Esophagus squamous epithelium (tissue), 5 donors: ENCODE data around the gene TSKU. TPM values are rescaled to one million over a fixed set of nuclear protein-coding genes. Genes with fewer than 3 reads are reported as not detected.

ENCODE experiments used
- DNase-seq: peaks from one replicate; lab custom pipeline; 2025; lab: John Stamatoyannopoulos, UW
- H3K27ac ChIP-seq, 4 donors: fragments of 200-600 bp; sonication (generic); one replicate each; pipeline ENCODE4 v1.5.1; 2016 to 2019; ENCODE audit warnings: mild to moderate bottlenecking in 1 of 4
- H3K27me3 ChIP-seq, 4 donors: fragments of 200-600 bp; sonication (generic); 1 replicate in 3 of 4; 2 replicates in 1 of 4; pipeline versions ENCODE4 v1.5.1 to v1.6.0; 2017 to 2021; ENCODE audit warnings: antibody characterized with exemption in 1 of 4
- H3K36me3 ChIP-seq, 3 donors: fragments of 200-600 bp; sonication (generic); one replicate each; pipeline ENCODE4 v1.5.1; 2016 to 2019
- H3K4me1 ChIP-seq, 3 donors: fragments of 200-600 bp; sonication (generic); one replicate each; pipeline ENCODE4 v1.5.1; 2017 to 2019
- H3K4me3 ChIP-seq, 4 donors: fragments of 200-600 bp; sonication (generic); 1 replicate in 3 of 4; 2 replicates in 1 of 4; pipeline ENCODE4 v1.5.1; 2016 to 2019; ENCODE audit warnings: mild to moderate bottlenecking in 2 of 4, moderate library complexity in 1 of 4
- H3K9me3 ChIP-seq, 3 donors: fragments of 200-600 bp; sonication (generic); one replicate each; pipeline ENCODE4 v1.5.1; 2016 to 2019
- CTCF ChIP-seq, 6 experiments: fragments of 450-650 bp in 4 of 6; fragments of 200-600 bp in 2 of 6; sonication (generic) in 2 of 6; IDR thresholded peaks; one replicate each; pipeline ENCODE4 v1.5.1; 2016 to 2019; ENCODE audit warnings: antibody characterized with exemption in 6 of 6, mild to moderate bottlenecking in 4 of 6, moderate library complexity in 4 of 6
- POLR2A ChIP-seq, 4 donors: fragments of 450-650 bp; IDR thresholded peaks; one replicate each; pipeline ENCODE4 v1.6.1; 2017; ENCODE audit warnings: antibody characterized with exemption in 4 of 4, mild to moderate bottlenecking in 4 of 4, moderate library complexity in 3 of 4
- WGBS, 2 donors: methylation state at CpG; one replicate each; pipeline ENCODE4 v1.1.5; 2018; 5-methylcytosine and 5-hydroxymethylcytosine counted together
- intact Hi-C: fragments of 100-400 bp; cut with DNase I; formaldehyde crosslinking; loops from one replicate; pipeline ENCODE4 v1.15.0; 2022
- total RNA-seq, 4 donors: library from RNA; depleted of rRNA; stranded (reverse); fragments of >200 nt; gene quantifications; one replicate each; pipeline ENCODE4 v1.1.0, GENCODE V29; 2016
- donor health status: DM: yes; HTN: yes; CAD: no.

Gene TSKU
- total RNA-seq, 4 donors from 2014 or later, result 51.4 to 95.9 (median 88.4) TPM

DNA sequence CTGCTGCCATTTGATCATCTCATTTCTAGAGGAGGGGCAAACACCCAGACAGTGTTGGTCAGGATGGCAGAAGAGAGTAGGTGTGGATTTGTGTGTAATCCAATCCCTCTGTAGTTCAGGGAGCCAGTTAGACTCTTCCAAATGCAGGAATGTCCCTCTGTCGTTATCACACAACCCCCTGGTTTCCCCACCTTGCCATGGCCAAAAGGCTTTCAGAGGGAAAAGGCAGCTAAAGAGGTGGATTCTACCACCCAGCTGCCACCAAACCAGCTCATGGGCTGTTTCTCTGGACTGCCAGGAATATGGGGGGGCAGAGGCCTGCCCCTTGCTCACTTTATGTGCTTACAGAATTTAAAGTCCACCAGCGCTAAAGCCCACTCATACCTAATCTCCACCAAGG is 18.1 kb downstream of the TSKU start:
- DNase-seq, result no peak
- peaks cover 38 to 99% (median 42%) of the 10 kb centered on the region in 3 donors for H3K4me1 ChIP-seq
- no peak overlapping the region for H3K4me3 ChIP-seq
- intact Hi-C loops, result no loop called here
- no peaks in the 10 kb centered on the region for H3K27me3 ChIP-seq
- 82 to 100% methylated on average over 1 of the region's 2 CpGs for WGBS, 2 donors
- peaks cover 0 to 26% (median 5%) of the 10 kb centered on the region in 3 donors for H3K36me3 ChIP-seq
- H3K27ac ChIP-seq, result peak overlapping the region in 1 of 4 donors; percentile 21
- no peaks in the 10 kb centered on the region for H3K9me3 ChIP-seq
- TF ChIP-seq CTCF (IDR thresholded peaks at IDR 0.05), result no peak
- TF ChIP-seq POLR2A (IDR thresholded peaks at IDR 0.05), result no peak

DNA sequence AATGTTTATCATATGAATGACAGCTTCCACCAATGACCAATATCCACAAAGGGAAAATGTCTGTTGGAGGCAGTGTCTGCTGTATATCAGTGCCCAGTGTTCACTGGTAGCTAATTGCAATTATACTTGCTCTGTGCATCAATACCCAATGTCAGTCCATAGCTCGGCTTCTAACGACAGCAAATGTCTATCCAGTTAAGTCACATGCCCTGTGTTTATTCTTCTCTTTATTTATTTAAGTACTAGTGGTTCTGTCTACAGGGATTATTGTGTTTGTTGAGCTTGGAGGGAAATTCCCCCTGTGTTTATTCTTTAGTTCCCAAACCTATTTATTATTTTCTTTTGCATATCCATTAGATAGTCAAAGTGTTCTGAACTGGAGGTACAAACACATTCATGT is 18.6 kb downstream of the TSKU start:
- no peak for DNase-seq
- H3K4me3 ChIP-seq, result no peak overlapping the region
- no peak overlapping the region for H3K27ac ChIP-seq
- H3K9me3 ChIP-seq, result no peaks in the 10 kb centered on the region
- WGBS, 2 donors, result 25 to 44% methylated on average over 2 of the region's 2 CpGs
- TF ChIP-seq POLR2A (IDR thresholded peaks at IDR 0.05) (no peak), CTCF (IDR thresholded peaks at IDR 0.05) (no peak)
- peaks cover 34 to 99% (median 42%) of the 10 kb centered on the region in 3 donors for H3K4me1 ChIP-seq
- intact Hi-C loops, result no loop called here
- peaks cover 0 to 21% (median 0%) of the 10 kb centered on the region in 3 donors for H3K36me3 ChIP-seq
- no peaks in the 10 kb centered on the region for H3K27me3 ChIP-seq

- intact Hi-C loops, result no loop called here
- peaks cover 33 to 99% (median 45%) of the 10 kb centered on the region in 3 donors for H3K4me1 ChIP-seq
- no peaks in the 10 kb centered on the region for H3K9me3 ChIP-seq
- peak overlapping the region in 2 of 4 donors; percentile 41 to 65 for H3K27ac ChIP-seq
- peaks cover 0 to 17% (median 0%) of the 10 kb centered on the region in 3 donors for H3K36me3 ChIP-seq
- DNase-seq, result no peak
- no peaks in the 10 kb centered on the region for H3K27me3 ChIP-seq
- WGBS, 2 donors, result 73 to 80% methylated on average over 3 of the region's 3 CpGs
- no peak overlapping the region for H3K4me3 ChIP-seq
- TF ChIP-seq CTCF (IDR thresholded peaks at IDR 0.05) (no peak), POLR2A (IDR thresholded peaks at IDR 0.05) (no peak)
Observed at GRCh38 chr11:76802151-76802550, 19.0 kb downstream of the TSKU start.

DNA sequence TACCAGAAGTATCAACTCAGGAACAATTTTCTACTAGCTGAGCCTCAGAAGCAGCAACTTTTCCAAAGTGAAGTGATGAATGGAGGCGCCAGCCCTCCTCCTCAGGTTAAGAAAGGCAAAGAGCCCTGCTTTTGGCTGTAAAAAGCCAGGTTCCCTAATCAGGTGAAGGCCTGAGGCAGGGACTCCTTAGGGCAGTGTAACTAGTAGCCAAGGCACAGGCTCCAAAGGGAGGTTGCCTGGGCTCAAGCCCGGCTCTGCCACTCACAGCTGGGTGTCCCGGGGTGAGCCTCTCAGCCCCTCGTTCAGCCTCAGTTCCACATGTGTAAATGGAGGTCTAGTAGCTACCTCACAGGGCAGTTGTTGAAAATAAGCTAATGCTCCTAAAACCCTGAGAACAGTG is 19.5 kb downstream of the TSKU start:
- peaks cover 0 to 12% (median 0%) of the 10 kb centered on the region in 3 donors for H3K36me3 ChIP-seq
- H3K4me3 ChIP-seq, result no peak overlapping the region
- no peak for DNase-seq
- TF ChIP-seq POLR2A (IDR thresholded peaks at IDR 0.05) (no peak), CTCF (IDR thresholded peaks at IDR 0.05) (no peak)
- WGBS, 2 donors, result 50 to 63% methylated on average over 4 of the region's 4 CpGs
- peaks cover 33 to 99% (median 50%) of the 10 kb centered on the region in 3 donors for H3K4me1 ChIP-seq
- intact Hi-C loops, result no loop called here
- no peaks in the 10 kb centered on the region for H3K9me3 ChIP-seq
- no peaks in the 10 kb centered on the region for H3K27me3 ChIP-seq
- peak overlapping the region; percentile 41 to 67 (median 56) for H3K27ac ChIP-seq

DNA sequence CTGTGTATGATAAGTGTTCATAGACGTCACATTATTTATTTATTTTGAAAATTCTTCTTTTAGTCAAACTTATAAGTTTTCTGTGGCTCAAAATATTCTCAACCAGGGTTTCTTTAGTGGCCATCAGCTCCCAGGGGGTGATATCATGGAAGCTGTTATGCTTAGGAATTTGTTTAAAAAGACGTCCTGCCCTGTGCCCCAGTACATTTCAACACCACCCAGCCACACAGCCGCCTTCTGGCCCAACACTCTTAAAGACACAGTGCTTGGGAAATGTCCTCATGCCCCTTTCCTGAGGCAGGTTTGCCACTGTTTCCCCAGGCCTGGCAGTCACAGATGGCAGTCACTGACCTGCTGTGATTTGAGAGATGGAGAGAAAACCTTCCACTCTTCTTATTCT is 19.9 kb downstream of the TSKU start:
- peak overlapping the region in 3 of 4 donors; percentile 48 to 67 (median 65) for H3K27ac ChIP-seq
- no peak for DNase-seq
- no peaks in the 10 kb centered on the region for H3K9me3 ChIP-seq
- peaks cover 0 to 8% (median 0%) of the 10 kb centered on the region in 3 donors for H3K36me3 ChIP-seq
- intact Hi-C loops, result no loop called here
- 29 to 58% methylated on average over 3 of the region's 3 CpGs for WGBS, 2 donors
- H3K4me1 ChIP-seq, result peaks cover 31 to 98% (median 52%) of the 10 kb centered on the region in 3 donors
- TF ChIP-seq CTCF (IDR thresholded peaks at IDR 0.05) (no peak), POLR2A (IDR thresholded peaks at IDR 0.05) (no peak)
- H3K27me3 ChIP-seq, result no peaks in the 10 kb centered on the region
- no peak overlapping the region for H3K4me3 ChIP-seq
